Measurements from ENCODE around the gene LAMB1. TPM values are rescaled to one million over a fixed set of nuclear protein-coding genes. Genes with fewer than 3 reads are reported as not detected.

The LAMB1 gene
- total RNA-seq: 112 and 224 TPM in 2 replicates

DNA sequence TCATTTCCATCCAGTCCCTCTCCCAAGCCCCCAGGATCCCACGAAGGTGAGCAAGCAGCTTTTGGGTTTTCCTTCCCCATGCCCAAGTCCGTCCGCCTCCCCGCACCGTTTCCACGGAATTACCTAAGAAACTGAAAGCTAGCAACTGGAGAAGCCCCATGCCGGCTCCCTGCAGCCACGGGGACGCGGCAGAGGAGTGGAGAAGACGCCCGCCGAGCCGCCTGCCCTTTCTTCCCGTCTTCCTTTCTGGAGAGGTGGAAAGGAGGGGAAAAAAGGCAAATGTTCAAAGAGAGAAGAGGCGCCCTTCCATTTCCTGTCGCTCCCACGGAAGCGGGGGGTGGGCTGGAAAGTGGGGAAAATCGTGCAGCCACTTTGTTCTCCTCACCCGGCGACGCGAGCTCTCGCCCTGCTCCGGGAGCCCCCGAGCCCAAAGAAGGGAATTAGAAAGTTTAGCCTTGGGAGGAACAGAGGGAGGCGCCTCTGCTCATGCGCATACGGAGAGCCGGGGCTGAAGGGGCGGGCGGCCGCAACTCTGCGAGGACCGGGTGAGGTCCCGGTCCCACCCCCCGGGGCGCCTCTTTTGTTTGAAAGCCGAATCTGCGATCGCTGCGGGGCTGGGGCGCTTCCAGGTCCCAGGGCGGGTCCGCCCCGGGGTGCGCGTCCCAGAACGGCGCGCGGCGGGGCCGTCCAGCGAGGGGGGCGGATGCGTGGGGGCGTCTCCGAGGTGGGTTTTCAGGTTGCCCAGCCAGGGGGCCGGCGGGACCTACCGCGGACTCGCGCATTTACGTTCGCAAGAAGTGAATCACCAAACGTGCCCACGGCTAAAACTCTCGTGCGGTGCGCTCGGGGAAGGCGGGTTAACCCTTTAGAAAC is at the start of gene LAMB1:
Gene LAMB1 (minus strand): TSS at position 436 of the 873 bp plus-strand sequence. CDS start 276 bp downstream, at position 160.

DNA sequence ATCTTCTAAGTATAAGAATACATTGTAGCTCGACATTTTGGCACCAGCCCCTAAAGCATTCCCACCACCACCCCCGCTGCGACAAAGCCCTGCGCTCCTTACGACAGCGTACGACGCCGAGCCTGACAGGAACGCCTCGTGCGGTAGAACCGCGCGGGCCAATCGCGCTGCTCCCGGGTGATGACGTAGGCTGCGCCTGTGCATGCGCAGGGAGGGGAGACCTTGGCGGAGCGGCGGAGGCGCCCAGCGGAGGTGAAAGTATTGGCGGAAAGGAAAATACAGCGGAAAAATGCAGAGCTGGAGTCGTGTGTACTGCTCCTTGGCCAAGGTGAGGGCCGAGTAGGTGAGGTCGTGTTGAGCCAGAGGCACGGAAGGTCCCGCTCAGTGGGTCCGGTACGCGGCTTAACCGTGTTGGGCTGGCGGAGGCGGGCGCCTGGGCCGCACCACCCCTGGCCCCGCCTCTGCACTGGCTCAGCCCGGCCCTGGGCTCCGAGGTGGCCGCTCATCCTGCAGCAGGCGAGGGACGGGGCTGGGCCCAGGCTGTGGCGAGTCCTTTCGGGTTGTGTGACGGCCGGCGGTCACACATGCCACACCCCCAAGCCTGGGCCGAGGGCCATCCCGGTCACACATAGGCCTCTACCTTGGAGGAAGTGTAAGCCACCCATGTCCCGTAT is 111.9 kb downstream of the LAMB1 start, which contains the start of gene DLD:
Gene DLD (plus strand): TSS at position 222 of the 674 bp plus-strand sequence. CDS start 68 bp downstream, at position 290.

Other genes with a start within 250 kb of the LAMB1 start
- gene SLC26A3, start 199.9 kb downstream of the LAMB1 start, total RNA-seq: 0.14 TPM in 1 of 2 replicates, not detected in the other
- 60.1 and 88.1 TPM in 2 replicates for gene DLD, start 112.0 kb downstream of the LAMB1 start, total RNA-seq
- 0.50 and 0.68 TPM in 2 replicates for gene LAMB4, start 127.2 kb upstream of the LAMB1 start, total RNA-seq

All from nasal cavity respiratory epithelium epithelial cell of viscerocranial mucosa (primary cell).